HepG2 (cell line): ENCODE results near the gene CCDC85C.

ENCODE experiments used
- CTCF ChIP-seq: sonication (generic); formaldehyde crosslinking; IDR thresholded peaks from 2 replicates; pipeline ENCODE4 v1.5.0; 2020; ENCODE audit warnings: mild to moderate bottlenecking, missing genetic modification reagents, moderate library complexity
- EEA1 ChIP-seq: sonication (generic); formaldehyde crosslinking; IDR thresholded peaks from 2 replicates; pipeline ENCODE4 v1.5.1; 2020; ENCODE audit warnings: mild to moderate bottlenecking, missing genetic modification reagents, borderline replicate concordance
- FOXM1 ChIP-seq: sonication (generic); formaldehyde crosslinking; IDR thresholded peaks from 2 replicates; pipeline ENCODE4 v1.5.0; 2020; ENCODE audit warnings: missing genetic modification reagents
- RAD21 ChIP-seq: fragments of 450-650 bp; formaldehyde crosslinking; IDR thresholded peaks from 2 replicates; pipeline ENCODE4 v1.5.0; 2020; ENCODE audit warnings: mild to moderate bottlenecking
- ZBTB26 ChIP-seq: IDR thresholded peaks from 2 replicates; pipeline ENCODE4 v1.6.1; 2016; ENCODE audit warnings: missing compliant biosample characterization, missing genetic modification reagents, borderline replicate concordance

GRCh38 chr14:99524091-99524661 lies 79.8 kb downstream of the CCDC85C start:
- no peak for TF ChIP-seq EEA1 (CRISPR knock-in tag)
- TF ChIP-seq ZBTB26 (CRISPR knock-in tag), result no peak
- no peak for TF ChIP-seq FOXM1 (CRISPR knock-in tag)
- no peak for TF ChIP-seq RAD21 (CRISPR knock-in tag)
- no peak for TF ChIP-seq CTCF (CRISPR knock-in tag)
